ENCODE data around the gene PRR29.
A peak's percentile ranks its signal among the peaks of the same experiment; 100 is the strongest.
"Not testable (repeated sequence)": the region's sequence is repeated elsewhere in the genome, so short reads cannot be mapped to it uniquely, and the experiment has no call there.

PRR29 gene

DNA sequence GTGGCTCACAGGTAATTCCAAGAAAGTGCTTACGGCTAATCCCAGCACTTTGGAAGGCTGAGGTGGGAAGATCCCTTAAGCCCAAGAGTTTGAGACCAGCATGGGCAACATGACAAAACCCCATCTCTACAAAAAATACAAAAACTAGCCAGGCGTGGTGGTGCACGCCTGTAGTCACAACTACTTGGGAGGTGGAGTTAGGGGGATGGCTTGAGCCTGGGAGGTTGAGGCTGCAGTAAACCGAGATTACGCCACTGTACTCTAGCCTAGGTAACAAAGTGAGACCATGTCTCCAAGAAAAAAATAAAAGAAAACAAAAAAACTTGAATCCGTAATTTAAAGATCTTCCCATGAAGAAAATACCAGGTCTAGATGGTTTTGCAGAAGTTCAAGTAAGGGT, 17.3 kb downstream of the PRR29 start:
- no peak for DNase-seq (ENCODE audit: low read depth)

DNA sequence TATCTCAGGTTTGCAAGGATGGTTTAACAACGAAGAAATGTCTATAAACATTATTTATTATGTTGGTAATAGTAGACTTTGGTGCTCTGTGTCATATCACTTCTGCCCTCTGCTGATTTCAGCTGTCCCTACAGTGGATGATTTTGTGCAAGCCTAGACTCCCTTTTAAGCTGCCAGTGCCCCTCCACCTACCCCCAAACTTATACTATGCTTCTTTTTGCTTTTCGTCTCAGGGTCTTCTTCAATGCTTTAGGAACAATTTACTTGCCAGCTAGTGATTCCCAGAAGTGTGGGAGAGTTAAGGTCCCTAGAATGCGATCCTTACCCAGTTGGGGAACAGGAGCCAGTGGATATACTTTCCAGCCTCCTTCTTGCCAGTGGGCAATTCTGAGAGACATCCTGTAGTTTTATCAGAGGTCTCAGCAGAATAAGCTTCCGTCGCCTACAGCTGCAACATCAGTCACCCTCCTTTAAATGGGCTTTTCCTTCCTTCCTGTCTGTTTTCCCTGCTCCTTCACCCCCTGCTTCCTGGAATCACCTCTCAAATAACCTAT, 18.2 kb downstream of the PRR29 start:
- no peak for DNase-seq (ENCODE audit: low read depth)

DNA sequence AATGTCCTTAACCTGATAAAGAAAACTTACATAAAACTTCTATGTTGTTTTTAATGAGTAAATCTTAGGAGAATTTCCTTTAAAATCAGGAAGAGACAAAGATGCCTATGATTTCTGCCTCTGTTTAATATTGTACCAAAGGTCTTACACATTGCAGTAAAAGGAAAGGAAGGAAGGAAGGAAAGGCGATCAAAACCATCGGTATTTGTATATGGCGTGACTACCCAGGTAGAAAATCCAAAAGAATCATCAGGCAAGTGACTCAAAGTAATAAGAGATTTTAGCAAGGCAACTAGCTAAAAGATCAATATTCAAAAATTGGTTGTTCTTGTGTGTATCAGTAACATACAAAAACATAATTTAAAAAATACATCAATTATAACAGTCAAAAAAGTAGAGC, 18.8 kb downstream of the PRR29 start:
- no peak for DNase-seq (ENCODE audit: low read depth)

DNA sequence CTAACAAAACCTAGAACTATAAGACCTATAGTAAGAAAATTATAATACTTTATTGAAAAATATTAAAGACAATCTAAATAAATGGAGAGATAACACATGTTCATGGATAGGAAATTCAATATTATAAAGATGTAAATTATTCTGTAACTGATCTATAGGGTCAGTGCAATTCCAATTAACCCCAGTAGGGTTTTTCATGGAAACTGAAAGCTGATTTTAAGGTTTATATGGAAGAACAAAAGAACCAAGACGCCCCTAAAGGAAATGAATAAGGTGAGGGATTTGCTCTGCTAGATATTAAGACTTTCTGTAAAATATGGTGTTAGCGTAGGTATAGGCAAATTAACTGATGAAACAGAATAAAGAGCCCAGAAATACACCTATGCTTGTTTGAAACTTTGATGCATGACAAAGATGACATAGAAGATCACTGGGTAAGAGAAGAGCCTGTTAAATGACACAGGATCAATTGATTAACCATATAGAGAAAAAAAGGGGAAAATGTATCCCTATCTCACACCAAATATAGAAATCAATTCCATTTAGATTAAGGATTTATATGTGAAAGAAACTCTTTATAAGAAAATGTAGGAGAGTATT, 19.3 kb downstream of the PRR29 start:
- DNase-seq (ENCODE audit: low read depth), result no peak

DNA sequence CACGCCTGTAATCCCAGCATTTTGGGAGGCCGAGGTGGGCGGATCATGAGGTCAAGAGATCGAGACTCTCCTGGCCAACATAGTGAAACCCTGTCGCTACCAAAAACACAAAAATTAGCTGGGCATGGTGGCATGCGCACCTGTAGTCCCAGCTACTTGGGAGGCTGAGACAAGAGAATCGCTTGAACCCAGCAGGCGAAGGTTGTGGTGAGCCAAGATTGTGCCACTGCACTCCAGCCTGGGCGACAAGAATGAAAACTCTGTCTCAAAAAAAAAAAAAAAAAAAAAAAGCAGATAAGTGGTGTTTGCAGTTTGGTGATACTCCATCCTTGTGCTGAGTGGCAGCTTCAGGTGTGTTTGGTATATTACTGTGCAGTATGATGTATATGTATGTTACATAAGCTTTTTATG, 21.4 kb downstream of the PRR29 start:
- DNase-seq (ENCODE audit: low read depth), result not testable (repeated sequence)

DNA sequence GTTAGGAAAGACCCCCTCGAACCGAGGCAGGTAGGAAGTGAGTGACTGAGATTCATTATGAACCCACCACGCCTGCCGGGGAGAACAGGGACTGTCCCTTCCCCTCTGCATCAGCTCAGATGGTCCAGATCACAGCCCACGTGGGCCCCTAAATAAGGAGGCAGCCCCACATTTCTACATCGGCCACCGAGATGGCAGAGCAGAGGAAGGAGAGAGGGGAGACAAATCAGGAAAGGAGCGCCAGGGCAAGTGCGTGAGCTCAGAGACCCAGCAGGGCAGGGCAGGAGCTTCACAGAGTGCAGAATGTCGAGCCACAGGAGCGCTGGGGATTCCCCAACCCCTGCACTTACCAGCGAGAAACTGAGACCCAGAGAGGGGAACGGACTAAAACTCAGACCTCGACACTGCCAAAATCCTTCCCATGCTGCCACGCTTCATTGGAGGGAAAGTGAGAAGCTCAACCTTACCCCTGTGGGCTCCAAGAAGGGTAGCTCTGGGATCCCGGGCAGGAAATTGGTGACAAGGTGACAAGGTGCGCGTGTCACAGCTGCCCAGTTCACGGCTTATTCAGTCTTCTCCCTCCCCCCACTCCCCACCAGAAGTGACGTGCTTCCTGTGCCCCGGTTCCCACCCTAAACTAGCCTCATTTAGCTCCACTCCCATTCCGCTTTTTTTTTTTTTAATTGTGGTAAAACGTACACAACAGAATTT, 22.1 kb downstream of the PRR29 start, which contains the start of gene ICAM2:
ICAM2 (minus strand) TSS at position 578 of the 711 bp plus-strand sequence. CDS start 13,942 bp downstream, outside the sequence.
- no peak for DNase-seq (ENCODE audit: low read depth)

DNA sequence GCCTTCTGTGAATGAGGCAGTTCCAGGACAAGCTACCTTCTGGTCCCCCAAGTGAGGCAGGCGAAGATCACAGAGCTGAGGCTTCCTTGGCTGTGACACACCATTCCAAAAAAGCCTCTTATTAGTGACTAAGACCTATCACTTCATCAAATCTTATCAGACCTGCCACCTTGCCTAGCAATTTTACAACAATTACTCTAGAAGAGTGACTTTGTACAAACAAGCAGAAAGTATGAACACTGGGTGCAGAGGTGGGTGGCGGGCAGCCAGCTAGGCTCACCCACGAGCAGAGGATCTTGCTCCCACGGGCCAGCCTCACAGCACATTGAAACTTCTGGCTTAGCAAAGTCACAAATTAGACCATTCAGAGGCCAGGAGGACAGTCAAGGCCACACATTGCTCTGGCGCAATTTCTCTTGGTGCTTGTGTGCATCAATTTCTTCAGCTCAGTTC, 24.5 kb downstream of the PRR29 start:
- DNase-seq (ENCODE audit: low read depth), result no peak

DNA sequence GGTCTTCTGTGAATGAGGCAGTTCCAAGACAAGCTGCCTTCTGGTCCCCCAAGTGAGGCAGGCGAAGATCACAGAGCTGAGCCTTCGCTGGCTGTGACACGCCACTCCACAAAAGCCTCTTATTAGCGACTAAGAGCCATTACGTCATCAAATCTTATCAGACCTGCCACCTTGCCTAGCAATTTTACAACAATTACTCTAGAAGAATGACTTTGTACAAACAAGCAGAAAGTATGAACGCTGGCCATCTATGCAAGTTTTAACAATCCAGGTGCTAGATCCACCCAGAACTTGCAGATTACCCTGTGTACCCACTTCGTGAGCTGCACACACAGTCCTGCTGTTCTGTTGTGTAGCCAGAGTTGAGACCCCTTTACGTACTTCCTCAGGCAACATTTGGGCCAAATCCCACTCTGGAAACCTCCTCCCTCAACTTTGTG, 26.1 kb downstream of the PRR29 start:
- no peak for DNase-seq (ENCODE audit: low read depth)

DNA sequence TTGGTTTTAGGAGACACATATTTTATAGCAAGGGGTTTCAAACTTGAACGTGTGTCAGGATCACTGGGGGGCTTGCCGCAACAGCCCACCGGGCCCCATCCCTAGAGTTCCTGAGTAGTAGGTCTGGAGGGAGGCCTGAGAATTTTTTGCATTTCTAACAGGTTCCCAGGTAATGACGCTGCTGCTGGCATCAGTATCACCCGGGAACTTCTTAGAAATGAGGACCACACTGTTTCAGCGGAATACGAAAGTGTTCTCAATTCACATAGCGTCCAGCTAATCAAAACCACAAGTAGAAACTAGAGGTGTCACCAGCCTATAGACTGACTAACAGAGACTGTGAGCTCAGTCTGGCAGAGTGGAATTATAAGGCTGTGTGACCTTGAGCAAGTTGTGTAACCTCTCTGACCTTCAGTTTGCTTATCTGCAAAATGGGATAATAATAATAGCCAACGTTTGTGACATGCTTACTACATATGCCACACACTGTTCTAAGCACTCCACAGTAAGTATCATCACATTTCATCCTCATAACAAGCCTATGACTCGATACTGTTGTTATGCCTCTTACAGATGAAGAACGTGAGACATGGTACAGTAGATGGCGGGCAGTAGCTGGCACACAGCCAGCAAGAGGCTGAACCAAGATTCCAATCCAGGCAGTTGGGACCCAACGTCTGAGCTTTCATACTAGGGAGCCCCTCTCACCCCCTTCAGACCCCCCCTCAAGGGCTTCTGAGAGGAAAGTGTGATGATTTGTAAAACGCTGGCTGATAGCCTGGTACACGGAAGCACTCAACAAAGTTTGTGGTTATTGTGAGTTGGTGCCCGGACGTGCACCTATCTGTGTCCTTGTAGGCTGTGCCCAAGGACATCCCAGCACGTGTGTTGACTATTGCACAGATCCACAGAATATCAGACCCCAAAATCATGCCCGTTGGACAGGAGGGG, 26.9 kb downstream of the PRR29 start:
- DNase-seq (ENCODE audit: low read depth), result peak; percentile 26

DNA sequence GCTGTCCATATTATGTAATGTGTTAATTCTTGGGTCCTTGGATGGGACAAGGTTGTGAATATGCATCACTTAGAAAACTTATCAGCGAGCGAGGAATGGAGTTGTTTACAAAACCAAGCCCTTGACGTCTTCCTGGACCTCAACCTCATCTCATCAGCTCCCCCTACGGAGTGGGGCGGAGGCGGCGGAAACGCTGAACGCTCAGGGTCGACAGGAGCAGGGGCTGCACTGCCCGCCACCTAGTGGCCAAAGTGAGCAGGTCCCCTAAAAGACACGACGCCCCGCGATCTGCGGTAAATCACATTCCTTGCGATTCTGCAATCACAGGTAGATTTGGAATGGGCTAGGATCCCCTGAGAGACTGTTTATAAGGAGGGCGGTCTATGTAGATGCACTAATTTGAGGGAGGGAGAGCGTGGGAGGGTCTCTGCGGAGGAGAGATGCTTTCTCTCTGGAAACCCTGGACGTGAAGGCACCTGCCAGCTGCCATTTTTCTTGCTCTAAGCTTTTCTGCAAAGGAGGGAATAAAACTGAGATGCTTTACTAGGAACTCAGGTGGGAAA, 27.7 kb downstream of the PRR29 start:
- peak; percentile 35 for DNase-seq (ENCODE audit: low read depth)

DNA sequence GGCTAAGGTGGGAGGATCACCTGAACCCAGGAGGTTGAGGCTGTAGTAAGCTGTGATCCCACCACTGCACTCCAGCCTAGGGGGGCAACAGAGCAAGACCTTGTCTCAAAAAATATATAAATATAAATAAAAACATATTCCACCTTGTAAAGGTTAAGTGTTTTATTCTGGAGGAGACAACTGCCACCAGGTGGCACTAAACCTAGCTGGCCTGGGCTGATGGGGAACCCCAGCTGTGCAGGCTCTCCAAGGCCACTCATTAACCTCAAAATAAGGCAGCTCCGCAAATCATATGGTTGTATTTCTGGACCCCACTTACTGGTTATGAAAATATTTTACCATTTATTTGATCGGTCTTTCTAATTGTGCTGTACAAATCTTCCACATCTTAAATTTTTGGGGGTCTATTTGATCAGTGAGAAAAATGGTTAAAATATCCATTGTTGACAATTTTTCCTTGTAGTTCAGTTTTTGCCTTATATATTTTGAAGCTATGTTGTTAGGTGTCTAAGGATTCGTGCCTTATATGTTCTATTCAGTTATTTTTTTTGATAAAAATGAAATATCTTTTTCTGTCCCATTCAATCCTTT, 30.8 kb downstream of the PRR29 start:
- DNase-seq (ENCODE audit: low read depth), result no peak

DNA sequence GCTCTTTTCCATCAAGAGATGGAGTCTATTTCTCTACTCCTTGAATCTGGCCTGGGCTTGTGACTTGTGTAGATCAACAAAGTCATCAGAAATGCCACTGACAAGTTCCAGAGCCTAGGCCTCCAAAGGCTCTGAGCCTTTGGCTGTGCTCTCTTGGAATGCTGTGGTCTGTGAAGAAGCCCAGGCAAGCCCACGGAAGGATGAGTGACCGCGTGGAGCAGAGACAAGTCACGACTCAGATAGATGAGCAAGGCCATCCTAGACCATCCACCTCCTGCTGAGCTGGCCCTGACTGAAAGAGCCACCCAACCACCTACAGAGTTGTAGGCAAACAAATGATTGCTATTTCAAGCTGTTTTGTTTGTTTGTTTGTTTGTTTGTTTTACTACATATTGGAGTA, 33.9 kb downstream of the PRR29 start:
- no peak for DNase-seq (ENCODE audit: low read depth)

DNA sequence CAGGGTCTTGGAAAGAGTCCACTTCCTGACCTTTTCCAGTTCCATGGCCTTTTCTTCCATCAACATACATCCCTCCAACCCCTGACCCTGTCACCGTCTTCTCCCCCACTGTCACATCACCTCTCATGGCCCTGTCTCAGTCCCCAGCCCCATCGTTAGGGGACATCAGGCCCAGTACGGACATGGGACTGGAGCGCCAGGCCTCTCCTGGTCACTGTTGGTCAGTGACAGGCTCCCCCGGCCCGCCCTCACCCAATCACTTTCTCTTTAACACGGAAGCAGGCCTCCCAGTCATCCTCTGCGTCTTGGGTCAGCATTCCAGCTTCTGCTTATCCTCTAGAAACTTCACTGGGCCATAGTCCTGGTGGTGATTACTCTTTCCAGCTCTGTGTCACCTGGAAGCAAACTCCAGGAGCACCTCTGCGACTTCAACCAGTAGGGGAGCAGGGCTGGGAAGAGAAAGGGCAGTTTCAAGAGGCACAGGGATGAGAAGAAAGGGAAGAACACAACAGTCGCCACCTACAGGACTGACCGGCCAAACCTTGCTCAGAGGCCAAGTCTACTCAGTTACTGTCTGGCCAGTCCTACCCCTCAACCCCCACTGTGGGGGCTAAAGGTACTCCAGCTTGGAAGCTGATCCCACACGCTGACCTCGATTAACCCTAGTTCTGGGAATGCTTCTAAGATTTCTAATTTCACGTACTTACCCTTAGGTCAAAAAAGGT, 38.2 kb downstream of the PRR29 start:
- DNase-seq (ENCODE audit: low read depth), result no peak

DNA sequence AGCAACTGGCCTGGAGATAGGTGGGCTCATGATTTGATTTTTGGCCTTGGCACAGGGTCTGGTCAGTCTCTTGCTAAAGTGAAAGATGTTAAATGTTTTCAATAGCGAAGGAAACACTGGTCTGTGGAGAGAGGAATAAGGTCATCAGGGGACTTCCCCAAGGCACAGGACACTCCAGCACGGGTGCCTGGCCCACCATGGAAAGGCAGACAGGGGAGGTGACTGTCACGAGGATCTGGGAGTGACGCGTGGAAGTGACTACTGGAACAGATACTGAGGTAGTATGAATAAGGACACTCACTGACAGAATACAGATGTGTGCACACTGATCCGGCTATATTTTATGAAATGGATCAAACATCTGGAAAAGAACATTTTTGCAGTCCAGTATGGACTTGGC, 39.0 kb downstream of the PRR29 start:
- DNase-seq (ENCODE audit: low read depth), result no peak

DNA sequence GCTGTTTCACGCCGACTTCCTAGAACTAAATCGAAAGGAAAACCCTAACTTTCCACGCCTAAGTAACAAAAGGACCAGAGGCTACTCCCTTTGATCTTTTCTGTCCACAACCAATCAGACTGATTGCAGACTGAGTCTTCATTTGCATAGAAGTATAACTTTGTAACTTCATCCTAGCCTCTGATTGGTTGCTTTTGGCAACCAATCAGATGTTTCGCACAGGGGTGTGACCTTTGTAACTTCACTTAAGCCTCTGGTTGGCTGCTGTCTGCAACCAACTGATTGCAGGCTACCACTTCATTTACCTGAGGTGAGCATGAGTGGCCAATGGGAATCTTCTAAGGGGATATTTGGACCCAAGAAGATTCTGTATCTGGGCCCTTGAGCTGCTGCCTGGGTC, 39.7 kb downstream of the PRR29 start:
- no peak for DNase-seq (ENCODE audit: low read depth)

DNA sequence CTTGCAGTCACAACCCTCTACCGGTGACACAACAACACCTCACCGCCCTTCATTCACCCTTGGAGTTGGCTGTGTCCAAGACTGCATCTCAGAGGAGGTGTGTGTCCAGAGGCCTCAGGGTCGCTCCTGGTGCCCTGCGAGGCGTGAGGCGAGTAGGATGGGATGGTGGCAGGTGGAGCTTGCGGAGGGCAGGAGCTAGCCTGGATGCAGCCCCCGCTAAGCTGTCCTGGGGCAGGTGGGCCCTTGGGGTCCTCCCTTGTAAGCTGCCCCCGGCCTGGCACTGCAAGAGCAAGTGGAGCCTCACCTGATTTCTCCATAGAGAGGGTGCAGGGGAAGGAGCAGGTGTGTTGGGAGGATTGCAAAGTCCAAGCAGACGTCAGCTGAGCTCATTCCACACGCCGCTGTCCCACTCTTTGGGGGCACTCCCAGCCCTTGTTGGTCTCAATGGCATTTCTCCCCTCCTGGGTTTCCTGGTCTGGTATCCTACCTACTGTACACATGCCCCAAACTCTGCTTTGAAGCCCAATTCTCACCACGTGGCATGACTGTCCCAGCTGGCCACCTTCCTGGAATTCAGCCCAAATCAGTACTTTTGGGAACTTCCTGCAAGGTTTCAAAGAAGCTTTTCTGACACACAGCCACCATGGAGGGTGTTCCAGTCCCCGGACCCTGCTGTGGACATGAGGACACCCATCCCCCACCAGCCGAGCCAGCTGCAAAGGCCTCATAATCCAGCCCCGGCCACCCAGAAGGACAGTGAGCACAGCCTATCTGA, 40.4 kb downstream of the PRR29 start:
- no peak for DNase-seq (ENCODE audit: low read depth)

DNA sequence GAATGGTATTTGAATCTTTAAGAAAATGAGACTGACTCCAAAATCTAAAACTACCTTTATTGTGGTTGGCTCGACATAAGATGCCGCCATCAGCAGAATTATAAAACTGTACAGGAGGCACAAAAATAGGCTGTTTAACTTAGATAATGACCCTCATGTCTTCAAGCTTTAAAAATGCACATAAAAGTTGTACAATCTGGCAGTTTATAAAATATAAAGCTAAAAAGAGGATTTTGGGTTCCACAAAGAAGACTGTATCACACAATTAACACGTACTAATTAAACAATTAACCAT, 40.9 kb downstream of the PRR29 start:
- no peak for DNase-seq (ENCODE audit: low read depth)

DNA sequence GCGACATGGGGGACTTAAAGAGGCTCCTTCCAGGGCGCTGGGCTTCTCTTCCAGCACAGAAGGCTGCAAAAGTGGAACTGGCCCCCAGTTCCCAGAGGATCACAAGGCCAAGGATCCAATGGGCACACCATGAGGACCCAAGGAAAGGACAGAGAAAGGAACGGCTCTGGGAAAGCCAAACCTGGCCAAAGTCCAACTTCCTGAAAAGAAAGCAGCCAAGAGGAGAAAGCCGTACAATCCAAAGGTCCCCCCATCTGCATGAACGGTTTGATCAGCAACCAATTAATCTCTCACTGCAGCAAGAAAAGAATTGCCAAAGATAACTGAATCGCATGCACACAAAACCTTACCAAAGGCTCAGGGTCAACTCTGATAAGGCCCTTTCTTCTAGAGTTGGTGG, 42.1 kb downstream of the PRR29 start:
- no peak for DNase-seq (ENCODE audit: low read depth)

DNA sequence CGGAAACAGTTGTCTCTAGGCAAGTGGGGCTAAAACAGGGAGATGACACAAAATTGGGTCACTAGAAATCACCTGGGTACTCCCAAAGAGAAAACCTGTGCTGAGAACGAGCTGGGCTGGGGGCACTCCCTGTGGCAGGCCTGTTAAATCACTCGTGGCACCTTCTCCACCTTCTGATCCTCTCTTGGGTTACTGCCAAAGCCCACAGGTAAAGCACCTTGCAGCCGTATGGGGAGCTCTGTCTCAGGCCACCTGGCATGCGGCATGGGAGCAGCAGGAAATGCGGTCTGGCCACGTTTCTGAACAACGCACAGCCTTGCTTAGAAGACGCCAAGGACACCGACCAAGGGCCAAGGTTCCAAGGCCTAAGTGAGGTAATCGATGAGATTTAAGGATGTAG, 43.8 kb downstream of the PRR29 start:
- DNase-seq (ENCODE audit: low read depth), result no peak
